Effector memory CD4-positive, alpha-beta T cell (primary cell): ENCODE data around the gene EFCAB13.

ENCODE experiments used
- DNase-seq, 3 donors: peaks; one replicate each; pipeline ENCODE4 v3.0.0-alpha.2; 2020
- H3K27ac ChIP-seq: 2 replicates; pipeline ENCODE4 v1.7.0; 2013; ENCODE audit warnings: mild to moderate bottlenecking, low read length, moderate library complexity; ENCODE audit not compliant: insufficient read depth, poor library complexity, severe bottlenecking
- H3K27me3 ChIP-seq: replicated peaks from 2 replicates; pipeline ENCODE4 v1.7.0; 2013; ENCODE audit warnings: mild to moderate bottlenecking, low read length; ENCODE audit not compliant: insufficient read depth, control insufficient read depth, poor library complexity, severe bottlenecking
- H3K36me3 ChIP-seq: 2 replicates; pipeline ENCODE4 v1.7.0; 2013; ENCODE audit warnings: mild to moderate bottlenecking, low read length, moderate library complexity; ENCODE audit not compliant: control insufficient read depth, insufficient read depth
- H3K4me1 ChIP-seq: 2 replicates; pipeline ENCODE4 v1.7.0; 2013; ENCODE audit warnings: low read length, mild to moderate bottlenecking; ENCODE audit not compliant: control insufficient read depth, insufficient read depth, poor library complexity, severe bottlenecking
- H3K4me3 ChIP-seq: 2 replicates; pipeline ENCODE4 v1.7.0; 2013; ENCODE audit warnings: low read length, low read depth, mild to moderate bottlenecking; ENCODE audit not compliant: insufficient read depth, poor library complexity, severe bottlenecking
- H3K9me3 ChIP-seq: 2 replicates; pipeline ENCODE4 v1.7.0; 2013; ENCODE audit warnings: mild to moderate bottlenecking, low read length, moderate library complexity; ENCODE audit not compliant: control insufficient read depth

Gene EFCAB13

DNA sequence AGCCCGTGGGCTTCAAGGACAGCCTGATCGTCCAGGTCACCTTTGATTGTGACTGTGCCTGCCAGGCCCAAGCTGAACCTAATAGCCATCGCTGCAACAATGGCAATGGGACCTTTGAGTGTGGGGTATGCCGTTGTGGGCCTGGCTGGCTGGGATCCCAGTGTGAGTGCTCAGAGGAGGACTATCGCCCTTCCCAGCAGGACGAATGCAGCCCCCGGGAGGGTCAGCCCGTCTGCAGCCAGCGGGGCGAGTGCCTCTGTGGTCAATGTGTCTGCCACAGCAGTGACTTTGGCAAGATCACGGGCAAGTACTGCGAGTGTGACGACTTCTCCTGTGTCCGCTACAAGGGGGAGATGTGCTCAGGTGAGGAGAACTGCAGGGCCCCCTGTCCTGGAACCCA is 31.5 kb upstream of the EFCAB13 start:
- Histone ChIP-seq H3K4me3 (no peak overlapping the region), H3K36me3 (no peaks in the 10 kb centered on the region), H3K9me3 (no peaks in the 10 kb centered on the region), H3K4me1 (no peaks in the 10 kb centered on the region), H3K27me3 (no peaks in the 10 kb centered on the region), H3K27ac (no peak overlapping the region)
- no peak for DNase-seq

GRCh38 chr17:47295037-47295873 is 28.5 kb upstream of the EFCAB13 start:
- Histone ChIP-seq H3K36me3 (no peaks in the 10 kb centered on the region), H3K27me3 (no peaks in the 10 kb centered on the region), H3K27ac (no peak overlapping the region), H3K4me1 (no peaks in the 10 kb centered on the region), H3K4me3 (no peak overlapping the region), H3K9me3 (no peaks in the 10 kb centered on the region)
- no peak for DNase-seq

GRCh38 chr17:47295874-47296255 is 27.9 kb upstream of the EFCAB13 start:
- Histone ChIP-seq H3K27ac (no peak overlapping the region), H3K36me3 (no peaks in the 10 kb centered on the region), H3K9me3 (no peaks in the 10 kb centered on the region), H3K27me3 (no peaks in the 10 kb centered on the region), H3K4me1 (no peaks in the 10 kb centered on the region), H3K4me3 (no peak overlapping the region)
- DNase-seq, result no peak

- DNase-seq, result no peak
These were observed 25.9 kb upstream of the EFCAB13 start for GRCh38 chr17:47297661-47298400.

GRCh38 chr17:47298712-47299111 is 25.0 kb upstream of the EFCAB13 start:
- DNase-seq, result no peak

More at GRCh38 chr17:47297661-47298400, 25.9 kb upstream of the EFCAB13 start:
- Histone ChIP-seq H3K27ac (no peak overlapping the region), H3K4me3 (no peak overlapping the region), H3K36me3 (no peaks in the 10 kb centered on the region), H3K9me3 (no peaks in the 10 kb centered on the region), H3K4me1 (no peaks in the 10 kb centered on the region), H3K27me3 (no peaks in the 10 kb centered on the region)

DNA sequence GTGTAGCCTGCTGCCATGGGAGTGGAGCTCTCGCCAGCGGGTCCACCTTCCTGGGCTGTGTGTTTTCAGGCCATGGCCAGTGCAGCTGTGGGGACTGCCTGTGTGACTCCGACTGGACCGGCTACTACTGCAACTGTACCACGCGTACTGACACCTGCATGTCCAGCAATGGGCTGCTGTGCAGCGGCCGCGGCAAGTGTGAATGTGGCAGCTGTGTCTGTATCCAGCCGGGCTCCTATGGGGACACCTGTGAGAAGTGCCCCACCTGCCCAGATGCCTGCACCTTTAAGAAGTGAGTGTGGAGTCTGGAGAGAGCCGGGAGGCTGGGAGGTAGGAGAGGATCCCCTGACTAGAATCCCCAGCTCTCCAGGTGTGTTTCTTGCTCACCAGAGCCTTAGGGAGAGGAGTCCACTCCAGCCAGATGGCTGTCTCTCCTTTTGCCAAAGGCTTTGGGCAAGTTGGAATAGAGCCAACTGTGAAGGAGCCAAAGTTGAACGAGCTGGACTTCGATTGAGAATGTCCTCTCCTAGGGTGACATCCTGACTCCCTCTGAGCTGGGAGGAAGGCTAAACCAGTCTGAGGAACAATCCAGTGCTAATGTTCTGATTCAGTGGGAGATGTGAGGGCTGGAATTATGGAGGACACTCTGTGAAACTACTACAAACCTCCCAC is 24.4 kb upstream of the EFCAB13 start:
- H3K4me3 ChIP-seq, result no peak overlapping the region
- H3K36me3 ChIP-seq, result no peaks in the 10 kb centered on the region
- no peaks in the 10 kb centered on the region for H3K4me1 ChIP-seq
- no peaks in the 10 kb centered on the region for H3K9me3 ChIP-seq
- no peaks in the 10 kb centered on the region for H3K27me3 ChIP-seq
- no peak for DNase-seq
- no peak overlapping the region for H3K27ac ChIP-seq

More at GRCh38 chr17:47298712-47299111, 25.0 kb upstream of the EFCAB13 start:
- no peaks in the 10 kb centered on the region for H3K9me3 ChIP-seq
- no peak overlapping the region for H3K4me3 ChIP-seq
- H3K27me3 ChIP-seq, result no peaks in the 10 kb centered on the region
- H3K27ac ChIP-seq, result no peak overlapping the region
- H3K36me3 ChIP-seq, result no peaks in the 10 kb centered on the region
- H3K4me1 ChIP-seq, result no peaks in the 10 kb centered on the region

DNA sequence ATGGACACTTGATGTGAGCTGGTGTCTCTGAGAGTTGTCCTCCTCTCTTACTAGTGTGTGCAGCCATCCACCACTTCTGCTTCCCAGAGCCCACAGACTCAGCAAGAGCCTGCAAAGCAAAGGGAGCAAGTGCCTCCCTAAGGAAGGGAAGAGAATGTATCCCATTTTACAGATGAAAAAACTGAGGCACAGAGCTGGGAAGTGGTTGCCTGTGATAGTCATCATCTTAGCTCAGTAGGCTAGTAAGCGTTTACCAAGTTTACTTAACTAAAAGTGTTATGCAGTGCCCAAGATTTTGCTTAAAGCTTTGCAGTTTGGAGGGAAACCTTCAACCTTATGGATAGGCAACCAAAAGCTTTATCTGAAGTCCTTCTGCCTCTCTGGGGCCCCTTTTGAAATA is 23.0 kb upstream of the EFCAB13 start:
- H3K9me3 ChIP-seq, result no peaks in the 10 kb centered on the region
- H3K27ac ChIP-seq, result no peak overlapping the region
- H3K27me3 ChIP-seq, result no peaks in the 10 kb centered on the region
- H3K4me3 ChIP-seq, result no peak overlapping the region
- no peaks in the 10 kb centered on the region for H3K4me1 ChIP-seq
- no peaks in the 10 kb centered on the region for H3K36me3 ChIP-seq
- DNase-seq, result no peak

DNA sequence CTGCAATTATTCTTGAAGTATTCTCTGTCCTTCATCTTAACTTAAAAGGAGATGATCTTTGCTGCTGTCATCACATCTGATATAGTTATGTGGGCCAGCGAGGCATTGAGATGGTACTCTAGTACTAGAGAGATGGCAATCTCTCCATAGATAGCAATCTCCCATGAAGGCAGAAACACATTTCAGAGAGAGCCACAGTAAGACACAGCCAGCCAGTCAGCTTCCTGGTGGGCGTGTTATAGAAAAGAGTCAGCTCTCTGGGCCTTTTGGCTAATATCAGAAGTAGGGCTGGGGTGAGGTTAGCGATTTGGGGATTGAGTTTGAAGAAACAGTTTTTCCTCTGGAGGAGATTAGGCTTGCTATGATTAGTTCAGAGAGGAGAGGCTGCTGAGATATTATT is 22.6 kb upstream of the EFCAB13 start:
- H3K36me3 ChIP-seq, result no peaks in the 10 kb centered on the region
- no peaks in the 10 kb centered on the region for H3K9me3 ChIP-seq
- no peaks in the 10 kb centered on the region for H3K4me1 ChIP-seq
- H3K4me3 ChIP-seq, result no peak overlapping the region
- DNase-seq, result no peak
- no peak overlapping the region for H3K27ac ChIP-seq
- H3K27me3 ChIP-seq, result no peaks in the 10 kb centered on the region

- H3K36me3 ChIP-seq, result no peaks in the 10 kb centered on the region
- H3K4me1 ChIP-seq, result no peaks in the 10 kb centered on the region
- no peak for DNase-seq
These were observed 21.9 kb upstream of the EFCAB13 start for GRCh38 chr17:47301831-47302230.

DNA sequence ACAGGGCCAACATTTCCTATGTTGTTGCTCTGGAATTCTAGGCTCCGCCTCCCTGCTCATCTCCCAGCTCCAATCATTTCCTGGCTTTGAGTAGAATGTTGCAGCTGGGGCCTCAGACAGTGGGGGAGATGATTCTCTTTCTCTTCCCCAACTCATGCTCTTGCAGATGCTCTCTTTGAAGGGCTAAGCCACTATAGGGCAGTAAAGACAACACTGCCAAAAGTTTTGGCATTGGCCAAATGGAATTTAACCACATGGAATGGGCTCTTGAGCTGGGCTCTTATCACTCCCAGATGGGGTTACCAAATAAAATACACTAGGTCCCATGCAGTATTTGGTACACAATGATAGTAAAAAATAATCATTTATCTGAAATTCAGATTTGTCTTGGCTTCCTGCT is 19.6 kb upstream of the EFCAB13 start:
- Histone ChIP-seq H3K4me1 (no peaks in the 10 kb centered on the region), H3K27ac (no peak overlapping the region), H3K27me3 (no peaks in the 10 kb centered on the region), H3K4me3 (no peak overlapping the region), H3K9me3 (no peaks in the 10 kb centered on the region), H3K36me3 (no peaks in the 10 kb centered on the region)
- no peak for DNase-seq

More at GRCh38 chr17:47301831-47302230, 21.9 kb upstream of the EFCAB13 start:
- Histone ChIP-seq H3K27me3 (no peaks in the 10 kb centered on the region), H3K9me3 (no peaks in the 10 kb centered on the region), H3K4me3 (no peak overlapping the region), H3K27ac (no peak overlapping the region)
